Bronchial epithelial cell (primary cell): ENCODE results near the gene SYNPO. TPM values are rescaled to one million over a fixed set of nuclear protein-coding genes. Genes with fewer than 3 reads are reported as not detected.
A peak's percentile ranks its signal among the peaks of the same experiment; 100 is the strongest.

Experiments used
- DNase-seq: peaks from one replicate; pipeline ENCODE4 v3.0.0-alpha.2; 2010; ENCODE audit warnings: low read depth
- FAIRE-seq: peaks from 2 replicates; lab custom pipeline; 2011; peaks lifted over from hg19 to GRCh38; lab: Jason Lieb, UNC
- H3K27me3 ChIP-seq: 2 replicates; pipeline ENCODE4 v1.5.1; 2011; ENCODE audit warnings: low read length; ENCODE audit not compliant: control insufficient read depth, insufficient read depth
- H3K36me3 ChIP-seq: 2 replicates; pipeline ENCODE4 v1.5.1; 2011; ENCODE audit warnings: low read length; ENCODE audit not compliant: control insufficient read depth, insufficient read depth
- H3K4me3 ChIP-seq: 2 replicates; pipeline ENCODE4 v1.5.1; 2011; ENCODE audit warnings: mild to moderate bottlenecking, low read depth, low read length, control low read depth
- total RNA-seq: library from RNA; depleted of rRNA; stranded (reverse); fragments of >200 nt; gene quantifications from 2 replicates; pipeline ENCODE4 v1.2.1, GENCODE V29; 2014
- TF ChIP-seq, protein P1 (sequence below): IDR thresholded peaks from 2 replicates; pipeline ENCODE4 v1.5.1; 2011; ENCODE audit warnings: mild to moderate bottlenecking, moderate library complexity, low read length, control low read depth, inconsistent platforms; ENCODE audit not compliant: insufficient read depth, severe bottlenecking

The SYNPO gene
- total RNA-seq, 1 donor from 2014 or later = 1.3 TPM

DNA sequence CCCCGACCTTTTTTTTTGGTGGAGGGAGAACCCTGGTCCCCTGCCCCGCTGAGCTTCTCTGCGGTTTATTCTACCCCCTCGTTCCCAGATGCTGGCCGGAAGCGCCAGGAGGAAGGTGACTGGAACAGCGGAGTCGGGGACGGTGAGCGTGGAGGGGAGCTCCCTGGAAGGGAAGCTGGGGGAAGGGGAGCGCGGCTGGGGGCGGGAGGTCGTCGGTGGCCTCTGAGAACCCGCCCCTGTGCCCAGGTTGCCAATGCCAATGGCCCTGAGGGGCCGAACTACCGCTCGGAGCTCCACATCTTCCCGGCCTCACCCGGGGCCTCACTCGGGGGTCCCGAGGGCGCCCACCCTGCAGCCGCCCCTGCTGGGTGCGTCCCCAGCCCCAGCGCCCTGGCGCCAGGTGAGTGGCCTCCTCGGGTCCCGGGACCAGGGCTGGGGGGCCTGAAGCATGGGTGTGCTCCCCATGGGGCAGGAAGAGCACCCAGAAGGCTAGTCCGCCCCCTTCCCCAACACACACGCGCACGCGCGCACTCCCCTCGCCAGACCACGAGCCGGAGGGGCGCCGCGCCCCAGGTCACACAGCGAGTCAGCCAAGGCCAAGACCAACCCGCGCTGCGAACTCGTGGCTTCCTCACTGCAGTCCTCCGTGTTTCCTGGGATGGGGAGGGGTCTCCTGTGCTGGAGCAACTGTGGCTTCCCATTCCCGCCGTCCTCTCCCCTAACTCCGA is 31.2 kb downstream of the SYNPO start:
- FAIRE-seq (no peak), DNase-seq (no peak)
- H3K27me3 ChIP-seq = peaks cover 2% of the 10 kb centered on the region
- TF ChIP-seq, protein P1, sequence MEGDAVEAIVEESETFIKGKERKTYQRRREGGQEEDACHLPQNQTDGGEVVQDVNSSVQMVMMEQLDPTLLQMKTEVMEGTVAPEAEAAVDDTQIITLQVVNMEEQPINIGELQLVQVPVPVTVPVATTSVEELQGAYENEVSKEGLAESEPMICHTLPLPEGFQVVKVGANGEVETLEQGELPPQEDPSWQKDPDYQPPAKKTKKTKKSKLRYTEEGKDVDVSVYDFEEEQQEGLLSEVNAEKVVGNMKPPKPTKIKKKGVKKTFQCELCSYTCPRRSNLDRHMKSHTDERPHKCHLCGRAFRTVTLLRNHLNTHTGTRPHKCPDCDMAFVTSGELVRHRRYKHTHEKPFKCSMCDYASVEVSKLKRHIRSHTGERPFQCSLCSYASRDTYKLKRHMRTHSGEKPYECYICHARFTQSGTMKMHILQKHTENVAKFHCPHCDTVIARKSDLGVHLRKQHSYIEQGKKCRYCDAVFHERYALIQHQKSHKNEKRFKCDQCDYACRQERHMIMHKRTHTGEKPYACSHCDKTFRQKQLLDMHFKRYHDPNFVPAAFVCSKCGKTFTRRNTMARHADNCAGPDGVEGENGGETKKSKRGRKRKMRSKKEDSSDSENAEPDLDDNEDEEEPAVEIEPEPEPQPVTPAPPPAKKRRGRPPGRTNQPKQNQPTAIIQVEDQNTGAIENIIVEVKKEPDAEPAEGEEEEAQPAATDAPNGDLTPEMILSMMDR = no peak
- H3K4me3 ChIP-seq = peak overlapping the region; percentile 26
- no peaks in the 10 kb centered on the region for H3K36me3 ChIP-seq

DNA sequence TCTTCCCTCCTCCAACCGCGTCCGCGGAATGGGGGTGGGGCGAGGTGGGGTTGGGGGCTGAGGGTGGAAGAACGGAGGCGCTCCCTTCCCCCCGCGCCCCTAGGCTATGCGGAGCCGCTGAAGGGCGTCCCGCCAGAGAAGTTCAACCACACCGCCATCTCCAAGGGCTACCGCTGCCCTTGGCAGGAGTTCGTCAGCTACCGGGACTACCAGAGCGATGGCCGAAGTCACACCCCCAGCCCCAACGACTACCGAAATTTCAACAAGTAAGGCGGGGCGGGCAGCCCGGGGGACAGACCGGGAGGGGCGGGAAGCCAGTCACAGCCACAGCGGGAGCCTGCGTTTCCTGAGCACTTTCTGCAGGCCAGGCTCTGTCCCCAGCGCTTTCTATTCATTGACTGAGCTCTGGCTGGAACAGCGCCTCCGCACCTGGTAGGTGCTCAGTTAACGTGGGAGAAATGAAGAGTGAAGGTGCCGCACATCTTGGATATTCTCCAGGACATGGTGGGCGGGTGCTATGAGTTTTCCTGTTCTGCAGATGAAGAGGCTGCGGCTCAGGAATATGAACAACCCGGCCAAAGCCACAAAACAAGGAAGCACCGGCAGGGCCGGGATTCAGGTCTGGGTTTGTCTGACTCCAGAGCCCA is 31.9 kb downstream of the SYNPO start:
- FAIRE-seq (no peak), DNase-seq (peak; percentile 91)

DNA sequence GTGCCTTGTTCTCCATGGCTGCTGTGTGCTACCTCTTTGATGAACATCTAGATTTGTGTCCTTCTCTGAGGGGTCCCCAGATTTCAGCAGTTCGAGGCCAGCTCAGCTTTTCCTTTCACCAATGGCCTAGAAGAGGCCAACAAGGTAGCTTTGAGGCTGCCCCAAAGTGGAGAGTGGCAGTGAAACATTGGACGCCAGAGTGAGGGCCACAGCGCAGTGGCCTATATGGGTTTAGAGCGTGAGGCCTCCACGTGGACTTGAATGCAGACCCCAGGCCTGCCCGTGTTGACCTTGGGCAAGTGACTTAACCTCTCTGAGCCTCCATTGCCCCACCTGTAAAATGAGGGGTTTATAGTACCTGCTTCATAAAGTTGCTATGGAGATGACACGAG is 32.4 kb downstream of the SYNPO start:
- Histone ChIP-seq H3K27me3 (peaks cover 2% of the 10 kb centered on the region), H3K36me3 (no peaks in the 10 kb centered on the region), H3K4me3 (no peak overlapping the region)
- FAIRE-seq = no peak
- DNase-seq = no peak
- TF ChIP-seq, protein P1 = no peak

More for the DNA sequence above, 31.9 kb downstream of the SYNPO start:
- Histone ChIP-seq H3K27me3 (peaks cover 2% of the 10 kb centered on the region), H3K4me3 (peak overlapping the region; percentile 26), H3K36me3 (no peaks in the 10 kb centered on the region)
- TF ChIP-seq, protein P1 = no peak

DNA sequence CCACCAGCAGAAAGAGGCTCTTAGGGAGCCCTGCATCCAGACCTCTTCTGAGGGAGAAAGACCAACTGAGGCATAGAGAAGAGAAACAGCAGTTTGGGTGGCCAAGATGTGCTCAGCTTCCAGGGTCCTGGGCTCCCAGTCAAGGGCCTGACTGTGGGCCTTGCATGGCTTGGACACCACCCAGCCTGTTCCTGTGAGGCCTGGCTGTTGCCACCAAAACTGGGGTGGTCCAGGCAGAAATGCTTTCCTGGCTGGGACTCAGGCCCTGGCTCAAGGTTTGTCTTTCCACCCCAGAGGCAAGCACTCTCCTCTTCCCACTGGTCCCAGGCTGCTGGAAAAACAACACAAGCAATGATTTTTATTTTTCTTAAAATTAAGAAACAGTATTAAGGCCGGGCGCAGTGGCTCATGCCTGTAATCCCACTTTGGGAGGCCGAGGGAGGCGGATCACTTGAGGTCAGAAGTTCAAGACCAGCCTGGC is 33.9 kb downstream of the SYNPO start:
- DNase-seq (no peak), FAIRE-seq (no peak)
- Histone ChIP-seq H3K27me3 (peaks cover 2% of the 10 kb centered on the region), H3K4me3 (no peak overlapping the region), H3K36me3 (no peaks in the 10 kb centered on the region)
- TF ChIP-seq, protein P1 = no peak

DNA sequence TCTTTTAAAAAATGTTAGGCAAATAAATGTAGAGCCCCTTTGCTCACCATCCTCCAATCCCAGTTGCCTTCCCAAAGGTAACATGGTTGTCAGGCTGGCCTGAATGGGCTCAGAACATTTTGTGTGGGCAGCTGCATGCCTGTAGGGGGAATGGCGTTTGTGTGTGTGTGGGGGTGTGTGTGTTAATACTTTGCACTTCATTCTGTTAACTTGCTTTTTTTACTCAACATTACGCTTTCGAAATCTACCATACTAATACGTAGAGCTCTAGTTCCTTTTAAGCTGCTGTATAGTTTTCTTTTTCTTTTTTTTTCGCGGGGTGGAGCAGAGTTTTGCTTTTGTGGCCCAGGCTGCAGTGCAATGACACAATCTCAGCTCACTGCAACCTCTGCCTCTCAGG is 34.6 kb downstream of the SYNPO start:
- DNase-seq = no peak
- TF ChIP-seq, protein P1 = no peak
- Histone ChIP-seq H3K36me3 (no peaks in the 10 kb centered on the region), H3K27me3 (peaks cover 2% of the 10 kb centered on the region), H3K4me3 (no peak overlapping the region)
- no peak for FAIRE-seq
